ENCODE data around the gene SLIT1. TPM values are rescaled to one million over a fixed set of nuclear protein-coding genes. Genes with fewer than 3 reads are reported as not detected.

Gene SLIT1
- total and polyA plus RNA-seq, 2 of the 8 experiments (the other 6 are each of a cell fraction or from before 2014, with no cell fraction given) = 0.70 to 0.88 TPM

- 96% methylated on average over 4 of the region's 4 CpGs; no CpG with 5 or more reads in 1 of the 2 experiments for WGBS, 2 experiments (ENCODE audit: extremely low coverage in 1 of 2, insufficient coverage in 1 of 2, insufficient read length in 1 of 2, insufficient replicate concordance in 2 of 2, low coverage in 1 of 2, low lambda C conversion rate in 2 of 2, missing lambda C conversion rate in 1 of 2)
- no peaks in the 10 kb centered on the region for H3K79me2 ChIP-seq (ENCODE audit: control insufficient read depth in 1 of 2, insufficient read depth in 2 of 2, low read length in 2 of 2)
- no peak overlapping the region for H2BK15ac ChIP-seq (ENCODE audit: low read length)
- no peak overlapping the region for H3K9ac ChIP-seq (replicated peaks in 1 of 4; ENCODE audit: extremely low read depth in 1 of 4, low read depth in 3 of 4, low read length in 3 of 4)
- no peaks in the 10 kb centered on the region for H3K4me1 ChIP-seq (replicated peaks in 1 of 4; ENCODE audit: control insufficient read depth in 3 of 4, insufficient read depth in 4 of 4, low read length in 3 of 4)
- POLR2A ChIA-PET (ENCODE audit: partially characterized antibody) = interaction anchor here (0.6 to 1.7 kb wide), 3 partner anchors 13 to 213 kb away, joined by 3 to 4 read pairs (median 3); no protein-coding TSS in a partner anchor
- H2BK120ac ChIP-seq (replicated peaks; ENCODE audit: low read depth, low read length) = no peak overlapping the region
- H2BK12ac ChIP-seq (ENCODE audit: low read depth, low read length) = no peak overlapping the region
- H3K36me3 ChIP-seq (ENCODE audit: control insufficient read depth in 2 of 4, insufficient read depth in 4 of 4, low read length in 3 of 4) = peaks cover 0 to 3% (median 0%) of the 10 kb centered on the region in 4 experiments; a peak in 3 of 8 replicates
- H3K18ac ChIP-seq (ENCODE audit: extremely low read depth, low read length) = no peak overlapping the region
- no peak overlapping the region for H3K4me2 ChIP-seq (ENCODE audit: insufficient read depth in 1 of 2, low read depth in 2 of 2, low read length in 2 of 2)
- H3K4me3 ChIP-seq (ENCODE audit: extremely low read depth in 1 of 4, insufficient read depth in 2 of 4, low read depth in 3 of 4, low read length in 4 of 4) = no peak overlapping the region
- FAIRE-seq = no peak
- no peak overlapping the region for H4K8ac ChIP-seq (ENCODE audit: extremely low read depth, insufficient read depth, low read length)
- H2AFZ ChIP-seq (ENCODE audit: low read length) = no peak overlapping the region
- H2BK5ac ChIP-seq (ENCODE audit: low read depth, low read length) = no peak overlapping the region
- H3K4ac ChIP-seq (replicated peaks; ENCODE audit: insufficient read length, low read depth, low read length) = no peak overlapping the region
- H3K27ac ChIP-seq (ENCODE audit: low read depth, low read length) = no peak overlapping the region
- no peak overlapping the region for H3K23ac ChIP-seq (ENCODE audit: insufficient read length)
- no peak overlapping the region for H3K14ac ChIP-seq (ENCODE audit: insufficient read length)
- H4K91ac ChIP-seq (replicated peaks; ENCODE audit: insufficient read length, low read length) = no peak overlapping the region
- CTCF ChIA-PET (ENCODE audit: partially characterized antibody) = interaction anchor here (0.9 to 44.6 kb wide), 25 partner anchors 11 to 860 kb away, joined by 3 to 1348 read pairs (median 4); no protein-coding TSS in a partner anchor
- no peak overlapping the region for H2AK5ac ChIP-seq (ENCODE audit: low read depth, low read length)
- no peak overlapping the region for H4K5ac ChIP-seq (ENCODE audit: insufficient read length, low read depth, low read length)
- no peaks in the 10 kb centered on the region for H3K27me3 ChIP-seq (replicated peaks in 1 of 4; ENCODE audit: control insufficient read depth in 3 of 4, extremely low read depth in 1 of 4, insufficient read depth in 3 of 4, low read length in 3 of 4)
- H4K20me1 ChIP-seq (replicated peaks in 1 of 2; ENCODE audit: control insufficient read depth in 1 of 2, insufficient read depth in 2 of 2, low read length in 2 of 2) = no peaks in the 10 kb centered on the region
- H2BK20ac ChIP-seq (ENCODE audit: low read length) = no peak overlapping the region
- no peaks in the 10 kb centered on the region for H3K9me3 ChIP-seq (ENCODE audit: insufficient read depth in 2 of 2, low read depth in 1 of 2, low read length in 1 of 2)
- H3K56ac ChIP-seq (replicated peaks; ENCODE audit: insufficient read length, low read depth, low read length) = no peak overlapping the region
- H3K79me1 ChIP-seq (ENCODE audit: low read depth, low read length) = no peaks in the 10 kb centered on the region
- no peak for DNase-seq (ENCODE audit: low read depth in 1 of 2, low spot score in 2 of 2)
- no peaks in the 10 kb centered on the region for H3K23me2 ChIP-seq (ENCODE audit: low read depth, low read length)
- TF ChIP-seq CHD2 (IDR thresholded peaks at IDR 0.05; ENCODE audit: low read length) = no peak
- no peak for TF ChIP-seq GTF2F1 (IDR thresholded peaks at IDR 0.05; ENCODE audit: borderline replicate concordance, low read depth, low read length)
- TF ChIP-seq SIRT6 (IDR thresholded peaks at IDR 0.05; ENCODE audit: low read length) = no peak
- TF ChIP-seq ASH2L (IDR thresholded peaks at IDR 0.05; ENCODE audit: low read length) = no peak
- TF ChIP-seq SP1 (IDR thresholded peaks at IDR 0.05; ENCODE audit: low read depth, low read length) = no peak
- TF ChIP-seq MAX (IDR thresholded peaks at IDR 0.05) = no peak
- no peak for TF ChIP-seq TEAD4 (IDR thresholded peaks at IDR 0.05; ENCODE audit: low read depth, low read length)
- no peak for TF ChIP-seq RFX5 (IDR thresholded peaks at IDR 0.05; ENCODE audit: borderline replicate concordance, low read depth, low read length)
- no peak for TF ChIP-seq POLR2A (IDR thresholded peaks at IDR 0.05; ENCODE audit: control extremely low read depth in 1 of 2, low read depth in 2 of 2, low read length in 2 of 2)
- no peak for TF ChIP-seq TCF12 (IDR thresholded peaks at IDR 0.05; ENCODE audit: low read depth, low read length)
- no peak for TF ChIP-seq CBX8 (IDR thresholded peaks at IDR 0.05; ENCODE audit: borderline replicate concordance, low read depth, low read length)
- no peak for TF ChIP-seq HDAC2 (IDR thresholded peaks at IDR 0.05; ENCODE audit: borderline replicate concordance in 1 of 2, low read depth in 2 of 2, low read length in 2 of 2)
- no peak for TF ChIP-seq CREB1 (IDR thresholded peaks at IDR 0.05)
- TF ChIP-seq FOSL1 (IDR thresholded peaks at IDR 0.05; ENCODE audit: insufficient read depth, low read depth, low read length) = no peak
- TF ChIP-seq CBX5 (IDR thresholded peaks at IDR 0.05; ENCODE audit: low read depth, low read length) = no peak
- TF ChIP-seq TAF1 (IDR thresholded peaks at IDR 0.05; ENCODE audit: low read depth, low read length) = no peak
Observed at GRCh38 chr10:97235353-97235752, 49.6 kb upstream of the SLIT1 start.

All from H1 (cell line).